SK-N-SH treated with all-trans-retinoic acid at 6 μM for 48 hours (cell line): ENCODE data around the gene MCM10.

Experiments
- ATAC-seq: fragments of 200-7000 bp; cut with Tn5 transposase; 3 replicates; pipeline ENCODE4 v1.9.1; 2020; ENCODE audit warnings: mild to moderate bottlenecking, moderate library complexity
- ARNTL ChIP-seq: fragments of 450-650 bp; formaldehyde crosslinking; IDR thresholded peaks from 2 replicates; pipeline ENCODE4 v1.5.0; 2020; ENCODE audit warnings: low read depth, mild to moderate bottlenecking, moderate library complexity, borderline replicate concordance
- BACH2 ChIP-seq: fragments of 250-450 bp; sonication (Bioruptor Pico); IDR thresholded peaks from 2 replicates; pipeline ENCODE4 v1.9.0; 2021; ENCODE audit warnings: mild to moderate bottlenecking, borderline replicate concordance
- CREB5 ChIP-seq: fragments of 250-450 bp; sonication (Bioruptor Pico); IDR thresholded peaks from 2 replicates; pipeline ENCODE4 v1.5.1; 2020; ENCODE audit warnings: low read depth, mild to moderate bottlenecking, moderate library complexity
- CSDC2 ChIP-seq: fragments of 250-450 bp; sonication (Bioruptor Pico); IDR thresholded peaks from 2 replicates; pipeline ENCODE4 v1.5.0; 2020; ENCODE audit warnings: mild to moderate bottlenecking, moderate library complexity
- CSRNP3 ChIP-seq: fragments of 250-450 bp; sonication (Bioruptor Pico); IDR thresholded peaks from 2 replicates; pipeline ENCODE4 v1.5.1; 2021; ENCODE audit warnings: mild to moderate bottlenecking, moderate library complexity
- ESRRG ChIP-seq: fragments of 250-450 bp; sonication (Bioruptor Pico); IDR thresholded peaks from 2 replicates; pipeline ENCODE4 v1.6.1; 2021; ENCODE audit warnings: mild to moderate bottlenecking
- GLIS3 ChIP-seq: fragments of 250-450 bp; sonication (Bioruptor Pico); IDR thresholded peaks from 2 replicates; pipeline ENCODE4 v1.5.0; 2020; ENCODE audit warnings: mild to moderate bottlenecking, moderate library complexity
- ISL1 ChIP-seq: fragments of 250-450 bp; sonication (Bioruptor Pico); IDR thresholded peaks from 2 replicates; pipeline ENCODE4 v2.1.2; 2022; ENCODE audit warnings: mild to moderate bottlenecking, moderate library complexity
- OSR1 ChIP-seq: fragments of 250-450 bp; sonication (Bioruptor Pico); IDR thresholded peaks from 2 replicates; pipeline ENCODE4 v1.8.0; 2022; ENCODE audit warnings: moderate library complexity, mild to moderate bottlenecking, inconsistent platforms
- POU6F1 ChIP-seq: fragments of 250-450 bp; sonication (Bioruptor Pico); IDR thresholded peaks from 2 replicates; pipeline ENCODE4 v1.8.0; 2021; ENCODE audit warnings: low read depth, mild to moderate bottlenecking, moderate library complexity, borderline replicate concordance
- RARB ChIP-seq: fragments of 250-450 bp; sonication (Bioruptor Pico); IDR thresholded peaks from 2 replicates; pipeline ENCODE4 v1.8.0; 2021; ENCODE audit warnings: mild to moderate bottlenecking, moderate library complexity
- SNAI2 ChIP-seq: fragments of 250-450 bp; sonication (Bioruptor Pico); IDR thresholded peaks from 2 replicates; pipeline ENCODE4 v1.5.0; 2020; ENCODE audit warnings: mild to moderate bottlenecking, moderate library complexity
- TCF4 ChIP-seq: fragments of 250-450 bp; sonication (Bioruptor Pico); IDR thresholded peaks from 2 replicates; pipeline ENCODE4 v1.8.0; 2021; ENCODE audit warnings: mild to moderate bottlenecking, moderate library complexity, borderline replicate concordance
- TOX ChIP-seq: fragments of 250-450 bp; sonication (Bioruptor Pico); IDR thresholded peaks from 2 replicates; pipeline ENCODE4 v1.8.0; 2021; ENCODE audit warnings: mild to moderate bottlenecking, moderate library complexity, borderline replicate concordance
- TSHZ2 ChIP-seq: fragments of 250-450 bp; sonication (Bioruptor Pico); IDR thresholded peaks from 2 replicates; pipeline ENCODE4 v1.5.0; 2020; ENCODE audit warnings: mild to moderate bottlenecking, moderate library complexity
- ZC3H10 ChIP-seq: fragments of 250-450 bp; sonication (Bioruptor Pico); IDR thresholded peaks from 2 replicates; pipeline ENCODE4 v1.5.1; 2021; ENCODE audit warnings: mild to moderate bottlenecking, moderate library complexity
- ZFP3 ChIP-seq: fragments of 250-450 bp; sonication (Bioruptor Pico); IDR thresholded peaks from 2 replicates; pipeline ENCODE4 v1.5.0; 2020; ENCODE audit warnings: mild to moderate bottlenecking, moderate library complexity
- ZFP30 ChIP-seq: fragments of 450-650 bp; formaldehyde crosslinking; IDR thresholded peaks from 2 replicates; pipeline ENCODE4 v1.5.0; 2022; ENCODE audit warnings: mild to moderate bottlenecking, moderate library complexity
- ZNF565 ChIP-seq: fragments of 450-650 bp; formaldehyde crosslinking; conservative IDR thresholded peaks from 2 replicates; pipeline ENCODE4 v1.5.0; 2020; ENCODE audit warnings: low read depth, mild to moderate bottlenecking, moderate library complexity
- ZNF70 ChIP-seq: fragments of 450-650 bp; formaldehyde crosslinking; IDR thresholded peaks from 2 replicates; pipeline ENCODE4 v1.5.0; 2020; ENCODE audit warnings: mild to moderate bottlenecking, moderate library complexity
- ZNF8 ChIP-seq: fragments of 450-650 bp; formaldehyde crosslinking; IDR thresholded peaks from 2 replicates; pipeline ENCODE4 v1.5.0; 2020; ENCODE audit warnings: mild to moderate bottlenecking, moderate library complexity

MCM10 gene

GRCh38 chr10:13120786-13121499 lies 40.4 kb upstream of the MCM10 start:
- TF ChIP-seq POU6F1 (CRISPR knock-in tag) = no peak
- no peak for TF ChIP-seq TCF4 (CRISPR knock-in tag)
- TF ChIP-seq ZNF70 = no peak
- no peak for TF ChIP-seq ISL1 (CRISPR knock-in tag)
- no peak for TF ChIP-seq ZFP3 (CRISPR knock-in tag)
- TF ChIP-seq OSR1 (CRISPR knock-in tag) = no peak
- no peak for TF ChIP-seq TSHZ2 (CRISPR knock-in tag)
- no peak for TF ChIP-seq ESRRG (CRISPR knock-in tag)
- no peak for TF ChIP-seq ZNF8 (CRISPR knock-in tag)
- no peak for TF ChIP-seq CREB5
- TF ChIP-seq ZFP30 (CRISPR knock-in tag) = no peak
- no peak for TF ChIP-seq TOX (CRISPR knock-in tag)
- TF ChIP-seq GLIS3 (CRISPR knock-in tag) = no peak
- TF ChIP-seq BACH2 (CRISPR knock-in tag) = no peak
- no peak for TF ChIP-seq ZC3H10
- no peak for TF ChIP-seq SNAI2 (CRISPR knock-in tag)
- no peak for TF ChIP-seq CSDC2
- TF ChIP-seq CSRNP3 (CRISPR knock-in tag) = no peak
- no peak for TF ChIP-seq RARB
- TF ChIP-seq, all 23 proteins: peak for 0
- ATAC-seq = no peak

GRCh38 chr10:13121500-13121854 lies 39.9 kb upstream of the MCM10 start:
- ATAC-seq = no peak

GRCh38 chr10:13136651-13137050 lies 24.7 kb upstream of the MCM10 start:
- no peak for ATAC-seq
- TF ChIP-seq GLIS3 (CRISPR knock-in tag) (no peak), CSDC2 (no peak), ZFP30 (CRISPR knock-in tag) (no peak)

More at GRCh38 chr10:13121500-13121854, 39.9 kb upstream of the MCM10 start:
- TF ChIP-seq ARNTL (CRISPR knock-in tag) = no peak

- ATAC-seq = no peak
- TF ChIP-seq ZFP30 (CRISPR knock-in tag) (no peak), ZNF70 (no peak), ARNTL (CRISPR knock-in tag) (no peak), ISL1 (CRISPR knock-in tag) (no peak), ZFP3 (CRISPR knock-in tag) (no peak), TCF4 (CRISPR knock-in tag) (no peak)
Measured at GRCh38 chr10:13139150-13139549, 22.2 kb upstream of the MCM10 start.

GRCh38 chr10:13139676-13140075 lies 21.7 kb upstream of the MCM10 start:
- TF ChIP-seq TOX (CRISPR knock-in tag) (no peak), ZFP3 (CRISPR knock-in tag) (no peak), BACH2 (CRISPR knock-in tag) (no peak), TSHZ2 (CRISPR knock-in tag) (no peak), ZNF565 (CRISPR knock-in tag) (no peak)
- no peak for ATAC-seq
